Natural killer cell (primary cell): ENCODE data around the gene IFNA13. TPM values are rescaled to one million over a fixed set of nuclear protein-coding genes. Genes with fewer than 3 reads are reported as not detected.
A peak's percentile ranks its signal among the peaks of the same experiment; 100 is the strongest.

Experiments
- ATAC-seq, 3 donors: fragments of 150-1000 bp in 2 of 3; fragments of 200-7000 bp in 1 of 3; cut with Tn5 transposase; 1 replicate in 1 of 3; 2 replicates in 2 of 3; pipeline ENCODE4 v1.10.0; 2021; ENCODE audit warnings: mild to moderate bottlenecking in 2 of 3, moderate library complexity in 2 of 3
- DNase-seq, 2 donors: peaks; one replicate each; pipeline versions ENCODE4 v3.0.0 to v3.0.0-alpha.2; 2013 to 2021; ENCODE audit warnings: mixed read lengths in 1 of 2
- H3K27ac ChIP-seq: one replicate; pipeline ENCODE4 v1.5.1; 2013; ENCODE audit warnings: mild to moderate bottlenecking, low read length
- H3K27me3 ChIP-seq: one replicate; pipeline ENCODE4 v1.6.1; 2013; ENCODE audit warnings: low read length; ENCODE audit not compliant: control insufficient read depth, insufficient read depth
- H3K36me3 ChIP-seq: one replicate; pipeline ENCODE4 v1.6.1; 2013; ENCODE audit warnings: low read length; ENCODE audit not compliant: control insufficient read depth, insufficient read depth
- H3K4me1 ChIP-seq: one replicate; pipeline ENCODE4 v1.6.1; 2013; ENCODE audit warnings: low read length; ENCODE audit not compliant: control insufficient read depth, insufficient read depth
- H3K4me3 ChIP-seq: one replicate; pipeline ENCODE4 v1.5.1; 2013; ENCODE audit warnings: low read length
- H3K9me3 ChIP-seq: one replicate; pipeline ENCODE4 v1.6.1; 2013; ENCODE audit warnings: low read length; ENCODE audit not compliant: control insufficient read depth, insufficient read depth
- H3K27ac Mint-ChIP-seq, 2 donors: one replicate each; pipeline ENCODE4 v1.8.0; 2022; ENCODE audit warnings: mild to moderate bottlenecking in 2 of 2, mixed read lengths in 2 of 2, moderate library complexity in 1 of 2
- H3K27me3 Mint-ChIP-seq, 2 donors: one replicate each; pipeline ENCODE4 v1.8.0; 2022; ENCODE audit warnings: low read depth in 2 of 2, mixed read lengths in 2 of 2
- H3K36me3 Mint-ChIP-seq: one replicate; pipeline ENCODE4 v1.8.0; 2022; ENCODE audit warnings: mixed read lengths
- H3K4me1 Mint-ChIP-seq, 2 donors: one replicate each; pipeline ENCODE4 v1.8.0; 2022; ENCODE audit warnings: mixed read lengths in 2 of 2
- H3K4me3 Mint-ChIP-seq: one replicate; pipeline ENCODE4 v1.8.0; 2022; ENCODE audit warnings: mild to moderate bottlenecking, moderate library complexity, mixed read lengths
- H3K9me3 Mint-ChIP-seq, 2 donors: one replicate each; pipeline ENCODE4 v1.8.0; 2022; ENCODE audit warnings: mixed read lengths in 2 of 2
- CTCF ChIP-seq: fragments of 200-600 bp; IDR thresholded peaks from one replicate; pipeline ENCODE4 v1.8.0; 2022; ENCODE audit warnings: antibody characterized with exemption
- WGBS: methylation state at CpG from one replicate; pipeline ENCODE4 v1.1.7; 2013; ENCODE audit warnings: missing lambda C conversion rate; ENCODE audit not compliant: insufficient coverage; 5-methylcytosine and 5-hydroxymethylcytosine counted together
- intact Hi-C: fragments of 100-400 bp; cut with micrococcal nuclease; formaldehyde crosslinking; loops from one replicate; pipeline ENCODE4 v1.14.2; 2022
- total RNA-seq, 4 donors: library from RNA; stranded (reverse); fragments of 120-200 nt in 1 of 4; gene quantifications; one replicate each; pipeline versions ENCODE4 v1.2.3 to v1.2.4, GENCODE V29; 2013 to 2022

The IFNA13 gene
- total RNA-seq, 3 donors from 2014 or later (not counting 1 experiment from before 2014, with no cell fraction given) = not detected

DNA sequence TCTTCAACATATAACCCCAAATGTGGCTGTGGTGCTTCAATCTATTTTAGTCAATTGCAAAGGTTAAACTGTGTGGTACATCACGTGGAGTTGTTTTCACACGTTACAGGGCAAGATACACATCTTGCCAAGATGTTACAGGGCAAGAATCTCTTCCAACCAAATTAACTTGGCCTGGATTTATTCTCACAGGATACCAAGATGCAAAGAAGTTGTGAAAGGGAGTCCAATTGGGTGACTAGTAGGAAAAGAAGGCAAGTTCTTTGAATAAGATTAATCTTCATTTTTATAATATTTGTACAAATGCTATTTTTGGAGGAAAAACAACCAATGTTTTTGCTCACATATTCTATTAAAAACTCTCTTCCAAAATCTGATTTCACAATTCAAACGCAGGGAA is 36.3 kb upstream of the IFNA13 start:
- no peak for DNase-seq
- peaks cover 23% of the 10 kb centered on the region for H3K27me3 ChIP-seq
- no peaks in the 10 kb centered on the region for H3K36me3 ChIP-seq
- intact Hi-C loops = no loop called here
- H3K9me3 ChIP-seq = no peaks in the 10 kb centered on the region
- H3K27ac Mint-ChIP-seq = no peak overlapping the region
- no peaks in the 10 kb centered on the region for H3K9me3 Mint-ChIP-seq
- no peaks in the 10 kb centered on the region for H3K36me3 Mint-ChIP-seq
- H3K4me3 Mint-ChIP-seq = no peak overlapping the region
- peaks cover 7% of the 10 kb centered on the region for H3K4me1 ChIP-seq
- ATAC-seq = no peak
- no peak overlapping the region for H3K27ac ChIP-seq
- H3K27me3 Mint-ChIP-seq = peaks cover 30 to 64% of the 10 kb centered on the region in 2 donors
- no peak overlapping the region for H3K4me3 ChIP-seq
- no peak for TF ChIP-seq CTCF
- H3K4me1 Mint-ChIP-seq = peaks cover 0 to 5% of the 10 kb centered on the region in 2 donors
- WGBS = 55% methylated on average over 3 of the region's 3 CpGs

DNA sequence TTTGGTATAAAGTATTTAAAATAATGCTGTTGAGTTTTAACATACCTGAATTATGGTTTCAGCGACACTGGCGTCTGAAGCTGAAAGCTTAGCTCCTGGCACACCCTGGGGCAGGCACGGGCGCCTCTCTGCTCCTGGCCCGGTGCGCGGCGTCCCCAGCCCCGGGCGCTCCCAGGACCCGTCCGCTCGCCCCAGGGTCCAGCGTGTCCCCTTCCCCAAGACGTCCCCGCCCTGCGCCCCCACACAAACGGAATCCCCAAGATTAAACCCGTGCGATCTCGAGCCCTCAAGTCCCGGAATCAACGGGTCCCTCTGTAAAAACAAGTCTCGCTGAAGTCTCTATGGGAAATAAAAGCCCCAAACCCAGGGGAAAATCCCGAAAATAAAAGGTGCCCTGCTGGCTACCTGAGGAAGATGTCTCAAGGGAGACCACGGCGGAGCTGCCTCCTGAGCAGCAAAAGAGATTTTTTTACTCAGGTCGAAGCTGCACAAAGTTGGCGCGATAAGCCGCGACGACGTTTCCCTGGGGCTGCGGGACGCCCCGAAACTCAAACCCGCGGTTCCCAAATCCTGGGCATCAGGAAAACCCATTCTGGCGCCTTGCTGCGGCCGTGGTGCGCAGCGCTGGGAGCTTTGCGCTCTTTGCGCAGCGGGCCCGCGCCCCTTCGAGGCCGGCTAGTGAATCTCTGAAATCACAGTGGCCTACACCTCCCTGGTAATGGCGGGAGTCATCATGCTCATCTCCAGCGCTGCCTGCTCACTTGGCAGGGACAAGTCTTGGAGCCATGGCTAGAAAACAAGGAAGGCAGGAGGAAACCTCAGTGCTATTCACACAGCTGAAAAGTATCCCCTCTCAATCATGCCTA is 34.8 kb upstream of the IFNA13 start:
- H3K36me3 ChIP-seq = no peaks in the 10 kb centered on the region
- peak in 1 of 2 donors; percentile 16 for DNase-seq
- H3K4me3 ChIP-seq = no peak overlapping the region
- ATAC-seq = no peak
- Mint-ChIP-seq H3K9me3 (no peaks in the 10 kb centered on the region), H3K27ac (no peak overlapping the region), H3K36me3 (no peaks in the 10 kb centered on the region), H3K4me1 (peaks cover 0 to 5% of the 10 kb centered on the region in 2 donors), H3K4me3 (no peak overlapping the region), H3K27me3 (peaks cover 33 to 77% of the 10 kb centered on the region in 2 donors)
- intact Hi-C loops = no loop called here
- no peak overlapping the region for H3K27ac ChIP-seq
- WGBS = 4% methylated on average over 53 of the region's 53 CpGs
- H3K4me1 ChIP-seq = peaks cover 7% of the 10 kb centered on the region
- TF ChIP-seq CTCF = no peak
- H3K27me3 ChIP-seq = peaks cover 23% of the 10 kb centered on the region
- H3K9me3 ChIP-seq = no peaks in the 10 kb centered on the region

DNA sequence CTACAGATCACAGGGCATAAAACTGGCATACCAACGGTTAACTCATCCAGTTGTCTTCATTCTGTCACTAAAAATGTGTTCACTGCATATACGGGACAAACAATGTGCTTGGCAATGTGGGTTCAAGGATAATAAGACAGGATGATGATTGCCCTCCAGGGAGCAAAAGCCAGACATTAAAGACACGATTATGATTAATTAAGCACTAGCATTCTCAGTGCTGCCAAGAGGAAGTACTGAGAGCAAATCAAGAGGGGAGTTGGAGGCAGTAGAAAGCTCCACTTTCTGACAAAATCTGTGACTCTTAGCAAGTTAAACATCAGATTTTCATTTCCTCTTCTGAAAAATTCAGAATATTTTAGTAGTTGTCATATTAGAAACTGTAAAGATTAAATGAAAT is 32.1 kb upstream of the IFNA13 start:
- DNase-seq = no peak
- Histone ChIP-seq H3K4me3 (no peak overlapping the region), H3K27ac (no peak overlapping the region), H3K27me3 (peaks cover 44% of the 10 kb centered on the region), H3K4me1 (peaks cover 14% of the 10 kb centered on the region), H3K9me3 (no peaks in the 10 kb centered on the region), H3K36me3 (no peaks in the 10 kb centered on the region)
- Mint-ChIP-seq H3K27ac (no peak overlapping the region), H3K9me3 (no peaks in the 10 kb centered on the region), H3K36me3 (no peaks in the 10 kb centered on the region), H3K4me3 (no peak overlapping the region), H3K27me3 (peaks cover 43 to 79% of the 10 kb centered on the region in 2 donors), H3K4me1 (peaks cover 10 to 15% of the 10 kb centered on the region in 2 donors)
- intact Hi-C loops = no loop called here
- no peak for TF ChIP-seq CTCF
- WGBS = 34% methylated on average over 3 of the region's 3 CpGs
- ATAC-seq = no peak
